HEK293 (cell line): Measurements from ENCODE around the gene SLC17A9.

ENCODE experiments used
- CTCF ChIP-seq: fragments of 450-650 bp; formaldehyde crosslinking; IDR thresholded peaks from 2 replicates; pipeline ENCODE4 v1.5.1; 2016; ENCODE audit warnings: missing biosample characterization, missing genetic modification characterization
- ZNF121 ChIP-seq: fragments of 450-650 bp; formaldehyde crosslinking; IDR thresholded peaks from 2 replicates; pipeline ENCODE4 v1.5.1; 2016; ENCODE audit warnings: missing biosample characterization, missing genetic modification characterization

- no peak for TF ChIP-seq CTCF (tag by site-specific recombination)
- TF ChIP-seq ZNF121: no peak
Measured at GRCh38 chr20:62997417-62998035, 45.0 kb downstream of the SLC17A9 start.
